RWPE2 (cell line): Measurements from ENCODE around the gene TM4SF18.

Source experiments
- ATAC-seq: fragments of 200-7000 bp; cut with Tn5 transposase; 3 replicates; pipeline ENCODE4 v1.9.1; 2021; ENCODE audit warnings: low read depth
- DNase-seq: peaks from one replicate; pipeline ENCODE4 v3.0.0-alpha.2; 2020; ENCODE audit warnings: low spot score
- H3K27ac ChIP-seq: fragments of 450-650 bp; 2 replicates; pipeline ENCODE4 v1.5.1; 2017; ENCODE audit warnings: mild to moderate bottlenecking; ENCODE audit not compliant: poor library complexity, severe bottlenecking
- H3K27me3 ChIP-seq: fragments of 250-450 bp; sonication (Bioruptor Pico); 2 replicates; pipeline ENCODE4 v1.5.1; 2021; ENCODE audit warnings: mild to moderate bottlenecking, moderate library complexity; ENCODE audit not compliant: insufficient read depth, poor library complexity, severe bottlenecking
- H3K36me3 ChIP-seq: fragments of 250-450 bp; sonication (Bioruptor Pico); 2 replicates; pipeline ENCODE4 v1.5.1; 2020; ENCODE audit warnings: low read depth, mild to moderate bottlenecking, moderate library complexity
- H3K4me1 ChIP-seq: fragments of 250-450 bp; sonication (Bioruptor Pico); 2 replicates; pipeline ENCODE4 v1.5.1; 2021; ENCODE audit warnings: mild to moderate bottlenecking, moderate library complexity; ENCODE audit not compliant: insufficient read depth, poor library complexity, severe bottlenecking
- H3K4me3 ChIP-seq: fragments of 250-450 bp; sonication (Bioruptor Pico); 2 replicates; pipeline ENCODE4 v1.5.1; 2021; ENCODE audit warnings: mild to moderate bottlenecking, moderate library complexity; ENCODE audit not compliant: severe bottlenecking
- H3K9me3 ChIP-seq: fragments of 250-450 bp; sonication (Bioruptor Pico); 2 replicates; pipeline ENCODE4 v1.5.1; 2021; ENCODE audit warnings: mild to moderate bottlenecking, moderate library complexity; ENCODE audit not compliant: severe bottlenecking
- TF ChIP-seq, protein P1 (sequence below): fragments of 450-650 bp; IDR thresholded peaks from one replicate; pipeline ENCODE4 v1.5.1; 2017; ENCODE audit warnings: mild to moderate bottlenecking, moderate library complexity; ENCODE audit not compliant: poor library complexity, severe bottlenecking

TM4SF18 gene

DNA sequence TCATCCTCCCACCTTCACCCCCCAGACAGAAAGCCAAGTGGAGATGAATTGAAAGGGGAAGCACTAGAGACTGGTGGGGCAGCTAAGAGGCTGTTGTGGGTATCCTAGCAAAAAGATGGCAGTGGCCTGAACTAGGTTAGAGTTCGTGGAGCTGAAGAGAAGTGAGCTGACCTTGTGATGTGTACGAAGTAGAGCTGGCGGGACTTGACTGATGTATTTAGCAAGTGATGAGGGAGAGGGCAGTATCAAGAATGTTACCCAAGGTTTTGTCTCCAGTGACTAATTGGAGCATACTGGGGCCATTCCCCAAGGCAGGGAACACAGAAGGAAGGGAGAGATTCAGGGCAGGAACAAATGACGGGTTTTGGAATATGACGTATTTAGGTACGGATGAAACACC is 61.8 kb downstream of the TM4SF18 start:
- no peak overlapping the region for H3K4me3 ChIP-seq
- no peaks in the 10 kb centered on the region for H3K9me3 ChIP-seq
- no peak overlapping the region for H3K27ac ChIP-seq
- no peaks in the 10 kb centered on the region for H3K36me3 ChIP-seq
- H3K4me1 ChIP-seq = no peaks in the 10 kb centered on the region
- no peaks in the 10 kb centered on the region for H3K27me3 ChIP-seq
- TF ChIP-seq, protein P1, sequence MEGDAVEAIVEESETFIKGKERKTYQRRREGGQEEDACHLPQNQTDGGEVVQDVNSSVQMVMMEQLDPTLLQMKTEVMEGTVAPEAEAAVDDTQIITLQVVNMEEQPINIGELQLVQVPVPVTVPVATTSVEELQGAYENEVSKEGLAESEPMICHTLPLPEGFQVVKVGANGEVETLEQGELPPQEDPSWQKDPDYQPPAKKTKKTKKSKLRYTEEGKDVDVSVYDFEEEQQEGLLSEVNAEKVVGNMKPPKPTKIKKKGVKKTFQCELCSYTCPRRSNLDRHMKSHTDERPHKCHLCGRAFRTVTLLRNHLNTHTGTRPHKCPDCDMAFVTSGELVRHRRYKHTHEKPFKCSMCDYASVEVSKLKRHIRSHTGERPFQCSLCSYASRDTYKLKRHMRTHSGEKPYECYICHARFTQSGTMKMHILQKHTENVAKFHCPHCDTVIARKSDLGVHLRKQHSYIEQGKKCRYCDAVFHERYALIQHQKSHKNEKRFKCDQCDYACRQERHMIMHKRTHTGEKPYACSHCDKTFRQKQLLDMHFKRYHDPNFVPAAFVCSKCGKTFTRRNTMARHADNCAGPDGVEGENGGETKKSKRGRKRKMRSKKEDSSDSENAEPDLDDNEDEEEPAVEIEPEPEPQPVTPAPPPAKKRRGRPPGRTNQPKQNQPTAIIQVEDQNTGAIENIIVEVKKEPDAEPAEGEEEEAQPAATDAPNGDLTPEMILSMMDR = no peak
- DNase-seq (no peak), ATAC-seq (no peak)

- no peak overlapping the region for H3K4me3 ChIP-seq
- H3K9me3 ChIP-seq = no peaks in the 10 kb centered on the region
- DNase-seq (no peak), ATAC-seq (no peak)
- no peaks in the 10 kb centered on the region for H3K27me3 ChIP-seq
- no peaks in the 10 kb centered on the region for H3K4me1 ChIP-seq
- no peaks in the 10 kb centered on the region for H3K36me3 ChIP-seq
- no peak overlapping the region for H3K27ac ChIP-seq
- TF ChIP-seq, protein P1 = no peak
Observed at GRCh38 chr3:149270180-149270579, 63.3 kb downstream of the TM4SF18 start.

DNA sequence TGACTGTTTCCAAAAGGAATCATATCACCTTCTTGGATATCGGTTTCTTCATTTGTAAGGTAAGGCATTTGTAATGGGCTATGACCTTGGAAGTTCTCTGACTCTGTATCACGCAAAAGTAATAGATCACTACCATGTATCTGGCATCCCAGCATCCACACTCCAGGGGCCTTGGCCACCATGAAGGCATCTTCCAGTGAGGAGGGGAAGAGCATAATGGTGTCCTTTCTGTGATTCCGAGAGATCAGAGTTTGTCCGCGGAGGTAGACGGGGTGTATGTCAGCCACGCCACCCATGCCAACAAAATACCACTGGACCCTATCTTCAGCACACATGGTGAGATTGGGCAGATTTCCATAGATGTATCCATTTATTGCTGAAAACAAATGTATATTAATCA is 63.7 kb downstream of the TM4SF18 start:
- Histone ChIP-seq H3K9me3 (no peaks in the 10 kb centered on the region), H3K4me1 (no peaks in the 10 kb centered on the region), H3K4me3 (no peak overlapping the region), H3K27ac (no peak overlapping the region), H3K27me3 (no peaks in the 10 kb centered on the region), H3K36me3 (no peaks in the 10 kb centered on the region)
- ATAC-seq = no peak
- TF ChIP-seq, protein P1 = no peak
- DNase-seq = no peak
